Right kidney (tissue), 1 donor: Measurements from ENCODE around the gene TJP2.
"Not testable (repeated sequence)": the region's sequence is repeated elsewhere in the genome, so short reads cannot be mapped to it uniquely, and the experiment has no call there.

Source experiments
- DNase-seq: peaks from one replicate; pipeline ENCODE4 v3.0.0-alpha.2; 2016

TJP2 gene

DNA sequence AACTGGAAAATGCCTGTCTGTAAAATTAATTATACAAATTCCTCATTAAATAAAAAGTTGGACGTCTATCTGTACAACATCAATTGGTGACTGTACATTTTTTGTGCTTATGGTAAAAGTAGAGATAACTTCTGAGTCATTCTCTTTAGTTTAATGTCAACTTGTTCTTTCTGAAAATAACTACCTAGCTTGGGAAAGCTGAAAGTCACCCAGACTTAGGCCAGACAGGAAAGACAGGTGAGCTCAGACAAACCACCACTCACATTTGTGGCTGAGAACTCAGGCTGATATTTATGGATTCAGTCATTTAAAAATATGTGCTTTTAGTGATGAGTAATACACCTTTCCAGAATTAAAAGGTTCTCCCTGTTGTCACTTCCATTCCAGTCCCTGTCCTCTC is 119.1 kb downstream of the TJP2 start:
- DNase-seq: no peak

DNA sequence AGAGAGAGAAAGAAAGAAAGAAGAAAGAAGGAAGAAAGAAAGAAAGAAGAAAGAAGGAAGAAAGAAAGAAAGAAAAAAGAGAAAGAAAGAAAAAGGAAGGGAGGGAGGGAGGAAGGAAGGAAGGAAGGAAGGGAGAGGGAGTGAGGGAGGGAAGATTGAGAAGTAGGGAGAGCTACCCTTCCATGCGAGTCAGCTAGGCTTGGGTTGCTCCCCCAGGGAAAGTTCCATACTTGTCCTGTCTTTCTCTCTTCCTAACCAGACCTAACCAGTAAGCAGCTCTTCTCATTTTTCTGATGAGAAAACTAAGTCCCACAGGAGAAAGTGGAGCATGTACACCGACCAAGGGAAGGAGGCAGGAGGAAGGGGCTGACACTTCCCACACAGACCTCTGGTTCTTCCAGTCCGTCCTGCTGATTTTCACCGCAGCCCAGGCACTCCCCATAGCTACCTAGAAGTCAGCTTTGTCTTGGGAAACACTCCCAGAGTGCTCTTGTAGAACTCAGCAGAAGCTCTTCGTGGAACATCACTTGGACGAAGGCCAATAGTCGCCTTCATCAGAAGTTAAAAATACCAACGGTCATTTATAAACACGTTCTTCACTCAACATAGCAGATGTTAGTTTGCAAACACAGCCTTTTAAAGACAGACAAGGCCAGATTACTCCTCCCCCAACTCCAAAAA is 121.9 kb downstream of the TJP2 start:
- no peak for DNase-seq

DNA sequence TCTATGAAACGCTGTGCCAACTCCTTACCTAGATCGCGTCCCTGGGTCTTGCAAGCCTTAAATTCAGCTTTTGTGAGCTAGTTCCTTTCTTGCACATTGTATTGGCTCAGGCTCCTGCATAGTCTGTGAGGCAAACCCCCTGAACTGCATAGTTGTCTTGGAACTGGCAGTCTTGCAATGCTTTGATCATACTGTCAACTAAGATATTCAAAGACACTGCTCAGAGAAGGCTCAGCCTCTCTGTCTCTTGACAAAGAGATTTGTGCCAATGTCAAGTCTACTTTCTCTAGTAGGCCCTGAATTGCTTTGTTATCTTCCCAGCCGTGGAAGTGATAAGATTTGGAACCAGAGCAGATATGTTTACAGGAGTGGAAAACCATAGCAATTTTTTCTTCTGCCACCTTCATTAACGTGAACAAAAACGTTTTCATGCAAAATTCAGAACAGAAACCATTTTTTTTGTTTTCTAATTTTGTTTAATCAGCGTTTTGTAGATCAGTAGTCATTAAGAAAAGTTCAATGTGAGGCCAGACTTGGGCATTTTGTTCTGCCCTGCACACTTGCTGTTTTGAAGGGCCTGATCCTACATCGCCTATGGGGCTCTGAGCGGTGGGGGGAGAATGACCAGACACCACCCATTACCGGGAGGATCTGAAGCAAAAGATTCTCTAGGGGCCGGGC is 123.4 kb downstream of the TJP2 start:
- DNase-seq: no peak

DNA sequence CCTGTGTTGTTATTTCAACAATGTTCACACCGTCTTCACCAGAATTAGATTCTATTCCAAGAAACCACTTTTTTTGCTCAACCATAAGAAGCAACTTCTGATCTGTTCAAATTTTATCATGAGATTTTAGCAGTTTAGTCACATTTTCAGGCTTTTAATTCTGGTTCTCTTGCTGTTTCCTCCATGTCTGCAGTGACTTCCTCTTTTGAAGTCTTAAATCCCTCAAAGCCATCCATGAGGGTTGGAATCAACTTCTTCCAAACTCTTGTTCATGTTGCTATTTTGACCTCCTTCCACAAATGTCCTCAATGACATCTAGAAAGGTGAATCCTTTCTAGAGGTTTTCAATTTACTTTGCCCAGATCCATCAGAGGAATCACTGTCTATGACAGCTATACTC is 125.2 kb downstream of the TJP2 start:
- DNase-seq: no peak

DNA sequence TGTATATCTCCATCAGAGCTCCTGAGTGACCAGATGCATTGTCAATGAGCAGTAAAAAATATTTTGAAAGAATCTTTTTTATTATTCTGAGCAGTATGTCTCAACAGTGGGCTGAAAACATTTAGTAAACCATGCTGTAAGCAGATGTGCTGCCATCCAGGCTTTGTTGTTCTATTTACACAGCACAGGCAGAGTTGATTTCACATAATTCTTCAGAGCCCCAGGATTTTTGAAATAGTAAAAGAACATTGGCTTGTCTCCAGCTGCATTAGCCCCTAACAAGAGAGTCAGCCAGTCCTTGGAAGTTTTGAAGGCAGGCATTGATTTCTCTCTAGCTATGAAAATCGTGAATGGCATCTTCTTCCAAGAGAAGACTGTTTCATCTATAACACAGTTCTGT is 125.7 kb downstream of the TJP2 start:
- no peak for DNase-seq

DNA sequence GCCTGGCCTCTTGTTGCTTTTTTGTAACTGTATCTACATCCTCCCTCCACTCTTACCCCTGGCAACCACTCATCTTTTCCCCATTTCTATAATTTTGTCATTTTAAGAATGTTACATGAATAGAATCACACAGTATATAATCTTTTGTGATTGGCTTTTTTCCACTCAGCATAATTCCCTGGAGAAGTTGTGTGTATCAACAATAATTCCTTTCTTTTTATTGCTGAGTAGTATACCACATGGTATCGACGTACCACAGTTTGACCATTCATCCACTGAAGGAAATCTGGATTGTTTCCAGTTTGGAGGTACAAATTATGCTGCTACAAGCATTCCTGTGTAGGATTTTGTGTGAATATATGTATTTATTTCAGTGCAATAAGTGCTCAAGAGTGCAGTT is 129.3 kb downstream of the TJP2 start:
- DNase-seq: no peak

DNA sequence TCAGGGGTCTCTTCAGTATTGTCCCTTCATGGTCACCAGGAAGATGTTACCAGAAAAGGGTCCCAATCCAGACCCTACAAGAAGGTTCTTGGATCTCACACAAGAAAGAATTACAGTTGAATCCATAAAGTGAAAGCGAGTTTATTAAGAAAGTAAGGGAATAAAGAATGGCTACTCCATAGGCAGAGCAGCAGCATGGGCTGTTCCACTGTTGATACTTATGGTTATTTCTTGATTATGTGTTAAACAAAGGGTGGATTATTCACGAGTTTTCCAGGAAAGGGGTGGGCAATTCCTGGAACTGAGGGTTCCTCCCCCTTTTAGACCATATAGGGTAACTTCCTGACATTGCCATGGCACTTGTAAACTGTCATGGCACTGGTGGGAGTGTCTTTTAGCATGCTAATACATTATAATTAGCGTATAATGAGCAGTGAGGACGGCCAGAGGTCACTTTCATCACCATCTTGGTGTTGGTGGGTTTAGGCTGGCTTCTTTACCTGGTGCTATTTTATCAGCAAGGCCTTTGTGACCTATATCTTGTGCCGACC is 132.9 kb downstream of the TJP2 start:
- not testable (repeated sequence) for DNase-seq

DNA sequence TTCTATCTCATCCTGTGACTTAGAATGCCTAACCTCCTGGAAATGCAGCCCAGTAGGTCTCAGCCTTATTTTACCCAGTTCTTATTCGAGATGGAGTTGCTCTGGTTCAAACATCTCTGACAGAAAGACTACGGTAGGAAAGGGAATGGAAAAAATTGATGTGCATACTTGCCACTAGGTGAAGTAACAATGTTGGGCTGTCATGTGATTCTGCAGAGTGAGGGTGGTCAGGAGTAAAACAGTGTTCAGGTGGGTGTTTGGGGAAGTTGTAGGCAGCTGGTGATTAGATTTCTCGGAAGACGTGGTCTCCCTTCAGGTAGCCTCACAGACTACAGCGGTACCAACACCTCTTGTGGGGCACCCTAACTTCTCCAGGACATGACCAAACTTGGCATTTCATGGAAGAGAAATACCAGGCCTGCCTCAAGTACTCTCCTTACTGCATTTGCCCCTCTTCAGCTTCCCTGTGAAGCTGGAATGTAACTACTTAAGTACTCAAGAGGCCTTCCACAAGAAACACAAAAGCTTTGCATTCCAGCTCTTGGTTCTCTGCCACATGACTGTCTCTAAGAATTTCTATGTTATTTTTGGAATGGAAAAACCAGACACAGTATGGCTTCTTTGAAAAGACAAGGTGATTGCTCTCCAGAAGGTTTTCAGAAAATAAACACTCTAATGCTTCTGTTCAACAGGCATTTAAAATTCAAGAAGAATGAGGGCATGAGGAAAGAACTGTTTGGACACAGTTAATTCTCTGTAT is 133.5 kb downstream of the TJP2 start:
- DNase-seq: no peak

DNA sequence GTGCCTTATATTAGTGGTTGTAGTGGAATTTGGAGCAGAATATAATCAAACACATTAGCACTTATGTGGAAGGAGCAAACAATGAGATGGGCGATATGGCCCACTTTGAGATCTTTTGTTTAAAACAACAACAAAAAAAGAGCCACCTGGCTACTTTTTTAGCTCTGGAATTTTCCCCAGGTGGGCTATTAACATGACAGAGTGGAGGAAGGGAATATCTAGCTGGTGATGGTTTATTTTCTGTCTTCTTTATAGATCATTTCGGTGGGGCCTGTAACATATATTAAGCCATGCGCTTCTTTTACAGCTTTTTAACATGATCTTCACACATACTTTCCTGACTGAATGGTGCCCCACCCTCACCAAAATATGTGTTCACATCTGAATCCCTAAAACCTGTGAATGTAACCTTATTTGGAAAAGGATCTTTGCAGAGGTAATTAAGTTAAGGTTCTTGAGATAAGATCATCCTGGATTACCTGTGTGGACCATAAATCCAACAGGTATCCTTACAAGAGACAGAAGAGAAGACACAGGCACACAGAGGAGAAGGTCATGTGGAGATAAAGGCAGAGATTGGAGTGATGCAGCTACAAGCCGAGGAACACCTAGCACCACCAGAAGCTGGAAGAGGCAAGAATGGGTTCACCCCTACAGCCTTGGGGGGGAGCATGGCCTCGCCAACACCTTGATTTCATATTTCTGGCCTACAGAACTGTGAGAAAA is 134.3 kb downstream of the TJP2 start:
- DNase-seq: no peak

DNA sequence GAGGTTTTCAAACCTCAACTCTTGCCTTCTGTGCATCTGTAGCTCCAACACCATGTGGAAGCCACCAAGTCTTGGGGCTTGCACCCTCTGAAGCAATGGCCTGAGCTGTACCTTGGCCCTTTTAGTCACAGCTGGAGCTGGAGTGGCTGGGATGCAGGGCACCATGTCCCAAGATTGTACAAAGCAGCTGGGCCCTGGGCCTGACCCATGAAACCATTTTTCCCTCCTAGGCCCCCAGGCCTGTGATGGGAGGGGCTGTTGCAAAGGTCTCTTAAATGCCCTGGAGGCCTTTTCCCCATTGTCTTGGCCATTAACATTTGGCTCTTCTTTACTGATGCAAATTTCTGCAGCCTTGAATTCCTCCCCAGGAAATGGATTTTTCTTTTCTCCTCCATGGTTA is 139.1 kb downstream of the TJP2 start:
- DNase-seq: no peak

DNA sequence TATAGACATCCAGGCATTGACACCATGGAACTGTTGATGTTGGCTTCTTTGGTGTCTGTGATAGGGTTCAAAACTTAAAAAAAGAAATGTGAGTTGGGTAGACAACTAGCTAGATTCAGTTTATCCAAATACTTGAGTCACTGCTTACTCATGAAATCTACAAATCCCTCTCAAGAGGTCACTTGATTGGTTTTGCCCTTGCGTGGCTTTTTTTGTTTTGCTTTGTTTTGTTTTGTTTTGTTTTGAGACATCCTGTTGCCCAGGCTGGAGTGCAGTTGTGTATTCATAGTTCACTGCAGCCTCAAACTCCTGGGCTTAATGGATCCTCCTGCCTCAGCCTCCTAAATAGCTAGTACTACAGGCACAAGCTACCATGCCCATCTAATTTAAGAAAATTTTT is 140.5 kb downstream of the TJP2 start:
- DNase-seq: no peak

DNA sequence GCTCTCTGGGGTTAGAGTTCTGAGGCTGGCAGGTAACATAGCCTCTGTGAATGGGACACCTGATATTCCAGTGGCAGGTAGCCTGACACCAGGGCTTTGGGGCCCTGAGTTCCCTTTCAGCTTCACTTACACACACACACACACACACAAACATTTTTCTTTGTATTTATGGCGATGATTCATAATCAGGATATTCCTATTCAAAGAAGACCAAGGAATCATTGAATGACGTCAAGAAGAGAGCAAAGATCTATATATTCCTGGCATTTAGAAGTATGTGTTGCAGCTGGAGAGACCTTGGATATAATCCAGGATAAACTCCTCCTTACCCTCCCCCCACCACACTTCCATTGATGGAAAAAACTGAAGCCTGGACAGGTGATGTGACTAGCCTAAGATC is 143.0 kb downstream of the TJP2 start:
- DNase-seq: no peak

DNA sequence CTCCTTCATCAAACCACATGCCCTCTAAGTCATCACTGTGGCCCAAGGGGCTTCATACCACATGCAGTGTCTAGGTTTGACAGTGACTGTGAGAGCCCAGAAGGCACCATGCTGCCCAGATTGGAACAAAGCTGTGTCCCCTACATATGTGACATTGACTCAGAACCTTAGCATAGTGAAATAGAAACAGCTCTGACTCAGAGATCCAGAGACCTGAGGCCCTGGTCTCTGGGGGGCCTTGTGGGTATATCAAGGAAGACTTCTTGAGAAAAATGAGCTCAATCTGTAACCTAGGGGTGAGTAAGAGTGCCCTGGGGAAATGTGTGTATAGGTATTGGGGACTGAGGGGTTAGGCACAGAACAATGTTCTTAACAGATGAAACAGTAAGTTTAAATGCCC is 143.8 kb downstream of the TJP2 start:
- no peak for DNase-seq

DNA sequence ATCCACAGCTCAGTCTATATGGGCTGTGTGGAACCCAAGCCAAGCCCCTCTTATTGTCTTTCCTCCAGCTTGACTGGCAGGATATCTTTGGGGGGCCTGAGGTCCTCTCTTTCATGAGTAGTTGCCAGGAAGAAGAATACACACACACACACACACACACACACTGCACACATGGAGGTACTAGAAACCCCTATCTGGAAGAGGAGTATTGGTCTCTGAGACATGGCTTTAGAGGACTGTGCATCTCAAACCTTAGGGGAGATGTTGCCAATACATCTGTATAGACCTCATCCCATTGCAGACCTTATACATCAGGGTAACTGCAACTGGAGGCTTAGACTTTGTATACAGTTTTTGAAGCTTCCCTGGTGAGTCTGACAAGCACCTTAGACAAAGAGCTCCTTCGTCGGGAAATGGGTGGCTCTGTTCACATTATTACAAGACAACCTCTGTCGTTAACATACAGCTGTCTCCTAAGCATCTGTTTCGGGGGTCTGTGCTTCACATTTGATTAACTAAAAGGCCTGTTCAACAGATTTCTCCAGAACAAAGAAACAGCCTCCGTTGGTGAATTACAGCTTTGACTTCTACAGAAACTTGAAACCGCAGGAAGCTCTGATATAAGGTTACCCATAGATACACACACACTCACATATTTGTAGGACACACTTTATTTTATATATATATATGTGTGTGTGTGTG is 145.4 kb downstream of the TJP2 start:
- peak; percentile 23 for DNase-seq

DNA sequence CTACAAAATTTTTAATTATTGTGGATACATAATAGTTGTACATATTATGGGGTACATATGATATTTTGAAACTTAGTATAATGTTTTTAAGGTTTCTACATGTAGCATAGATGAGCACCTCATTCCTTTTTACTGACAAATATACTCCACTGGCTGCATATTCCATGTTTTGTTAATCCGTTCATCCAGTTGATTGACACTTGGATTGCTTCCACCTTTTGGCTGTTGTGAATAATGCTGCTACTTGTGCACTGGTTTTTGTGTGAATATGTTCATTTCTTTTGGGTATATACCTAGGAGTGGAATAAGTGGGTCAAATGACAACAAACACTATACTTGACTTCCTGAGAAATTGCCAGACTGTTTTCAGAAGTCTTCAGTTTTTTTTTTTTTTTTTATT is 148.2 kb downstream of the TJP2 start:
- DNase-seq: no peak

DNA sequence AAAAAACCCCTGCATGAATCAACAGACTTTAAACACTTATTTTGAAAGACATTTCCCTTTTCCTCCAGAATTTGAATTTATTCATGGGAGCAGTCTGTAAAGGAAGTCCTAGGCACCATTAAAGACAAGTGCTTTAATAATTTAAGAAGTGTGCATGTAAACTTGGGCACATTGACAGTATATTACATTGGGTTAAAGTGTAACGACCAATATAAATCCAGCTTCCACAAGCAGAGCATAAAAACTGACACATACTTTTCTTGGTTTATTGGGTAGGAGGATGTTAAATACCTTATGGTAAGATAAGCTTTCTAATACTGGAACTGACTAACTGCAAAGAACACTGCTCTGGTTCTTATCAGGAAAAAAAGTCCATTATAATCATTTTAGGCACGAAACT is 149.8 kb downstream of the TJP2 start:
- no peak for DNase-seq
